ENCODE measurements around the gene INTS11. TPM values are rescaled to one million over a fixed set of nuclear protein-coding genes. Genes with fewer than 3 reads are reported as not detected.

Gene INTS11
- total and polyA plus RNA-seq, 2 of the 8 experiments (the other 6 are each of a cell fraction or from before 2014, with no cell fraction given): 113 to 243 TPM

DNA sequence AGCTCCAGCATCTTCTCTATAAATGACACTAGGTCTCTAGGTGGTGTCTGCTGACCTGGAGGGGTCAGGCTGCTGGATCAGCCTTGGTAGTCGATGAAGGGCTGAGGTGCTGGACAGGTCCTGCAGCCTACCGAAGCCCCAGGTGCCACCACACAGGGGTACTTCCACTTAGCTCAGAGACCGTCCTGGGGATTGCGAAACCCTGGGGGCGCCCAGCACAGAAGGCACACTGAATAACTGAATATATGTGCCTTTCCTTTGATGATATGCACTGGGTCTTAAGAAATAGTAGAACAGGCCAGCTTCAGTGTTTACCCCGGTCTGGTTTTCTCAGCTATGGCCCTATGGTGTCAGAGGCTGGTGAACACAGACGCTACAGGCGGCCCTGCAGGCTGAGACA lies 61.7 kb downstream of the INTS11 start:
- DNase-seq (ENCODE audit: low read depth in 1 of 2, low spot score in 2 of 2) (no peak), FAIRE-seq (no peak)
- POLR2A ChIA-PET (ENCODE audit: partially characterized antibody): interaction anchor here (1.6 to 3.9 kb wide), 2 partner anchors 9 to 11 kb away, joined by 4 to 16 read pairs; partner anchors contain the start of gene UBE2J2

More for the DNA sequence above, 61.7 kb downstream of the INTS11 start:
- Histone ChIP-seq H2BK20ac (ENCODE audit: low read length) (no peak overlapping the region), H4K91ac (replicated peaks; ENCODE audit: insufficient read length, low read length) (no peak overlapping the region), H3K36me3 (ENCODE audit: control insufficient read depth in 2 of 4, insufficient read depth in 4 of 4, low read length in 3 of 4) (peaks cover 15 to 37% (median 24%) of the 10 kb centered on the region in 4 experiments), H2BK120ac (replicated peaks; ENCODE audit: low read depth, low read length) (no peak overlapping the region), H3K23me2 (ENCODE audit: low read depth, low read length) (no peaks in the 10 kb centered on the region), H2AFZ (ENCODE audit: low read length) (no peak overlapping the region), H3K4me1 (replicated peaks in 1 of 4; ENCODE audit: control insufficient read depth in 3 of 4, insufficient read depth in 4 of 4, low read length in 3 of 4) (peaks cover 0 to 8% (median 2%) of the 10 kb centered on the region in 4 experiments; a peak in 5 of 7 replicates), H3K27me3 (replicated peaks in 1 of 4; ENCODE audit: control insufficient read depth in 3 of 4, extremely low read depth in 1 of 4, insufficient read depth in 3 of 4, low read length in 3 of 4) (no peaks in the 10 kb centered on the region), H3K9me3 (ENCODE audit: insufficient read depth in 2 of 2, low read depth in 1 of 2, low read length in 1 of 2) (no peaks in the 10 kb centered on the region), H2AK5ac (ENCODE audit: low read depth, low read length) (no peak overlapping the region), H2BK15ac (ENCODE audit: low read length) (no peak overlapping the region), H3K27ac (ENCODE audit: low read depth, low read length) (no peak overlapping the region), H3K23ac (ENCODE audit: insufficient read length) (no peak overlapping the region), H3K9ac (replicated peaks in 1 of 4; ENCODE audit: extremely low read depth in 1 of 4, low read depth in 3 of 4, low read length in 3 of 4) (no peak overlapping the region), H3K14ac (ENCODE audit: insufficient read length) (no peak overlapping the region), H4K20me1 (replicated peaks in 1 of 2; ENCODE audit: control insufficient read depth in 1 of 2, insufficient read depth in 2 of 2, low read length in 2 of 2) (peaks cover 13 to 35% of the 10 kb centered on the region in 2 experiments), H4K8ac (ENCODE audit: extremely low read depth, insufficient read depth, low read length) (no peak overlapping the region), H3K56ac (replicated peaks; ENCODE audit: insufficient read length, low read depth, low read length) (no peak overlapping the region), H3K4ac (replicated peaks; ENCODE audit: insufficient read length, low read depth, low read length) (no peak overlapping the region), H2BK12ac (ENCODE audit: low read depth, low read length) (no peak overlapping the region), H4K5ac (ENCODE audit: insufficient read length, low read depth, low read length) (no peak overlapping the region), H3K79me2 (ENCODE audit: control insufficient read depth in 1 of 2, insufficient read depth in 2 of 2, low read length in 2 of 2) (peaks cover 0 to 13% of the 10 kb centered on the region in 2 experiments; a peak in 2 of 4 replicates), H3K79me1 (ENCODE audit: low read depth, low read length) (peaks cover 18% of the 10 kb centered on the region), H3K4me3 (ENCODE audit: extremely low read depth in 1 of 4, insufficient read depth in 2 of 4, low read depth in 3 of 4, low read length in 4 of 4) (no peak overlapping the region), H3K18ac (ENCODE audit: extremely low read depth, low read length) (no peak overlapping the region), H2BK5ac (ENCODE audit: low read depth, low read length) (no peak overlapping the region), H3K4me2 (ENCODE audit: insufficient read depth in 1 of 2, low read depth in 2 of 2, low read length in 2 of 2) (no peak overlapping the region)
- CTCF ChIA-PET (ENCODE audit: partially characterized antibody): interaction anchor here (1.4 to 2.7 kb wide), 5 partner anchors 7 to 199 kb away, joined by 3 to 8 read pairs (median 7); no protein-coding TSS in a partner anchor
- no peak for TF ChIP-seq CREB1 (IDR thresholded peaks at IDR 0.05)
- TF ChIP-seq CEBPB (IDR thresholded peaks at IDR 0.05; ENCODE audit: low read depth, low read length): 0 out of 2 replicates have a peak, but pooled peaks have one; percentile 29
- 99% methylated on average over 8 of the region's 8 CpGs; no CpG with 5 or more reads in 1 of the 2 experiments for WGBS, 2 experiments (ENCODE audit: extremely low coverage in 1 of 2, insufficient coverage in 1 of 2, insufficient read length in 1 of 2, insufficient replicate concordance in 2 of 2, low coverage in 1 of 2, low lambda C conversion rate in 2 of 2, missing lambda C conversion rate in 1 of 2)

Data from H1 (cell line).